RWPE2 (cell line): ENCODE data around the gene ATP13A5.

Experiments
- ATAC-seq: fragments of 200-7000 bp; cut with Tn5 transposase; 3 replicates; pipeline ENCODE4 v1.9.1; 2021; ENCODE audit warnings: low read depth
- DNase-seq: peaks from one replicate; pipeline ENCODE4 v3.0.0-alpha.2; 2020; ENCODE audit warnings: low spot score
- H3K27ac ChIP-seq: fragments of 450-650 bp; 2 replicates; pipeline ENCODE4 v1.5.1; 2017; ENCODE audit warnings: mild to moderate bottlenecking; ENCODE audit not compliant: poor library complexity, severe bottlenecking
- H3K27me3 ChIP-seq: fragments of 250-450 bp; sonication (Bioruptor Pico); 2 replicates; pipeline ENCODE4 v1.5.1; 2021; ENCODE audit warnings: mild to moderate bottlenecking, moderate library complexity; ENCODE audit not compliant: insufficient read depth, poor library complexity, severe bottlenecking
- H3K36me3 ChIP-seq: fragments of 250-450 bp; sonication (Bioruptor Pico); 2 replicates; pipeline ENCODE4 v1.5.1; 2020; ENCODE audit warnings: low read depth, mild to moderate bottlenecking, moderate library complexity
- H3K4me1 ChIP-seq: fragments of 250-450 bp; sonication (Bioruptor Pico); 2 replicates; pipeline ENCODE4 v1.5.1; 2021; ENCODE audit warnings: mild to moderate bottlenecking, moderate library complexity; ENCODE audit not compliant: insufficient read depth, poor library complexity, severe bottlenecking
- H3K4me3 ChIP-seq: fragments of 250-450 bp; sonication (Bioruptor Pico); 2 replicates; pipeline ENCODE4 v1.5.1; 2021; ENCODE audit warnings: mild to moderate bottlenecking, moderate library complexity; ENCODE audit not compliant: severe bottlenecking
- H3K9me3 ChIP-seq: fragments of 250-450 bp; sonication (Bioruptor Pico); 2 replicates; pipeline ENCODE4 v1.5.1; 2021; ENCODE audit warnings: mild to moderate bottlenecking, moderate library complexity; ENCODE audit not compliant: severe bottlenecking
- CTCF ChIP-seq: fragments of 450-650 bp; IDR thresholded peaks from one replicate; pipeline ENCODE4 v1.5.1; 2017; ENCODE audit warnings: mild to moderate bottlenecking, moderate library complexity; ENCODE audit not compliant: poor library complexity, severe bottlenecking

Gene ATP13A5

GRCh38 chr3:193378706-193379105 lies at the start of gene ATP13A5:
Gene ATP13A5, minus strand, starts transcription at chr3:193378753. Its CDS starts 28 bp downstream, at chr3:193378725.
- TF ChIP-seq CTCF = no peak
- no peak for ATAC-seq
- DNase-seq = no peak
- H3K4me3 ChIP-seq = no peak within 1 kb of the TSS
- H3K36me3 ChIP-seq = no peaks in the 10 kb centered on the region
- no peak within 1 kb of the TSS for H3K27ac ChIP-seq
- H3K27me3 ChIP-seq = peaks cover 3% of the 10 kb centered on the region
- no peaks in the 10 kb centered on the region for H3K4me1 ChIP-seq
- no peaks in the 10 kb centered on the region for H3K9me3 ChIP-seq

- H3K4me1 ChIP-seq = no peaks in the 10 kb centered on the region
- no peaks in the 10 kb centered on the region for H3K36me3 ChIP-seq
- ATAC-seq (no peak), DNase-seq (no peak)
- no peak overlapping the region for H3K27ac ChIP-seq
- H3K4me3 ChIP-seq = no peak overlapping the region
- no peaks in the 10 kb centered on the region for H3K9me3 ChIP-seq
- no peak for TF ChIP-seq CTCF
- no peaks in the 10 kb centered on the region for H3K27me3 ChIP-seq
These were observed 40.2 kb upstream of the ATP13A5 start for GRCh38 chr3:193418576-193419373.

GRCh38 chr3:193416629-193417028 lies 38.1 kb upstream of the ATP13A5 start:
- Histone ChIP-seq H3K4me1 (no peaks in the 10 kb centered on the region), H3K27ac (no peak overlapping the region), H3K4me3 (no peak overlapping the region), H3K36me3 (no peaks in the 10 kb centered on the region), H3K9me3 (no peaks in the 10 kb centered on the region), H3K27me3 (no peaks in the 10 kb centered on the region)
- no peak for DNase-seq
- no peak for TF ChIP-seq CTCF
- no peak for ATAC-seq

GRCh38 chr3:193407688-193408087 lies 29.1 kb upstream of the ATP13A5 start:
- no peaks in the 10 kb centered on the region for H3K36me3 ChIP-seq
- no peaks in the 10 kb centered on the region for H3K4me1 ChIP-seq
- H3K27me3 ChIP-seq = no peaks in the 10 kb centered on the region
- DNase-seq = no peak
- TF ChIP-seq CTCF = no peak
- H3K9me3 ChIP-seq = peaks cover 2% of the 10 kb centered on the region
- no peak overlapping the region for H3K27ac ChIP-seq
- ATAC-seq = no peak
- H3K4me3 ChIP-seq = no peak overlapping the region

GRCh38 chr3:193407112-193407511 lies 28.6 kb upstream of the ATP13A5 start:
- Histone ChIP-seq H3K4me3 (no peak overlapping the region), H3K36me3 (no peaks in the 10 kb centered on the region), H3K27me3 (no peaks in the 10 kb centered on the region), H3K27ac (no peak overlapping the region), H3K9me3 (peaks cover 2% of the 10 kb centered on the region), H3K4me1 (no peaks in the 10 kb centered on the region)
- TF ChIP-seq CTCF = no peak
- DNase-seq (no peak), ATAC-seq (no peak)
